H9 (cell line): ENCODE measurements around the gene SRSF6. TPM values are rescaled to one million over a fixed set of nuclear protein-coding genes. Genes with fewer than 3 reads are reported as not detected.
"Not testable (repeated sequence)": the region's sequence is repeated elsewhere in the genome, so short reads cannot be mapped to it uniquely, and the experiment has no call there.

Experiments
- DNase-seq: peaks from one replicate; pipeline ENCODE4 v3.0.0-alpha.2; 2017
- H2AFZ ChIP-seq: one replicate; pipeline ENCODE4 v1.6.1; 2013; ENCODE audit warnings: mild to moderate bottlenecking, low read length, control low read depth, moderate library complexity
- H2AK5ac ChIP-seq: 2 replicates; pipeline ENCODE4 v1.6.1; 2013; ENCODE audit warnings: low read length, control low read depth, mixed read lengths; ENCODE audit not compliant: insufficient read length
- H2BK120ac ChIP-seq: one replicate; pipeline ENCODE4 v1.6.1; 2013; ENCODE audit warnings: low read depth, mild to moderate bottlenecking, low read length, control low read depth, inconsistent platforms; ENCODE audit not compliant: poor library complexity, severe bottlenecking
- H2BK12ac ChIP-seq: 2 replicates; pipeline ENCODE4 v1.6.1; 2013; ENCODE audit warnings: low read length, control low read depth, mixed read lengths, low read depth; ENCODE audit not compliant: insufficient read length
- H2BK15ac ChIP-seq: 2 replicates; pipeline ENCODE4 v1.6.1; 2013; ENCODE audit warnings: low read depth, low read length, control low read depth
- H2BK20ac ChIP-seq: one replicate; pipeline ENCODE4 v1.6.1; 2013; ENCODE audit warnings: low read depth, mild to moderate bottlenecking, low read length, control low read depth, inconsistent platforms; ENCODE audit not compliant: poor library complexity, severe bottlenecking
- H2BK5ac ChIP-seq: 2 replicates; pipeline ENCODE4 v1.6.1; 2013; ENCODE audit warnings: low read length, control low read depth, mixed read lengths; ENCODE audit not compliant: insufficient read length
- H3K14ac ChIP-seq: 2 replicates; pipeline ENCODE4 v1.6.1; 2013; ENCODE audit warnings: low read length, control low read depth; ENCODE audit not compliant: insufficient read depth
- H3K18ac ChIP-seq: 2 replicates; pipeline ENCODE4 v1.6.1; 2013; ENCODE audit warnings: low read depth, mild to moderate bottlenecking, mixed read lengths, low read length, control low read depth; ENCODE audit not compliant: insufficient read length
- H3K23ac ChIP-seq: 2 replicates; pipeline ENCODE4 v1.6.1; 2013; ENCODE audit warnings: low read length, control low read depth, mixed read lengths, low read depth; ENCODE audit not compliant: insufficient read length
- H3K23me2 ChIP-seq: 2 replicates; pipeline ENCODE4 v1.6.1; 2013; ENCODE audit warnings: low read depth, mild to moderate bottlenecking, mixed read lengths, low read length, control low read depth; ENCODE audit not compliant: insufficient read length, poor library complexity, severe bottlenecking
- H3K27ac ChIP-seq: 2 replicates; pipeline ENCODE4 v1.5.1; 2013; ENCODE audit warnings: low read length, control low read depth, mixed read lengths, low read depth; ENCODE audit not compliant: insufficient read length
- H3K27me3 ChIP-seq: 2 replicates; pipeline ENCODE4 v1.6.1; 2013; ENCODE audit warnings: low read length, control low read depth, inconsistent platforms; ENCODE audit not compliant: insufficient read depth
- H3K4ac ChIP-seq: 2 replicates; pipeline ENCODE4 v1.6.1; 2013; ENCODE audit warnings: low read depth, mild to moderate bottlenecking, control low read depth, inconsistent platforms, low read length, moderate library complexity
- H3K4me1 ChIP-seq: 2 replicates; pipeline ENCODE4 v1.6.1; 2013; ENCODE audit warnings: low read length, control low read depth, inconsistent platforms; ENCODE audit not compliant: insufficient read depth
- H3K4me2 ChIP-seq: 2 replicates; pipeline ENCODE4 v1.6.1; 2013; ENCODE audit warnings: low read length, control low read depth, mixed read lengths; ENCODE audit not compliant: insufficient read length, insufficient read depth
- H3K56ac ChIP-seq: 2 replicates; pipeline ENCODE4 v1.6.1; 2013; ENCODE audit warnings: low read depth, mild to moderate bottlenecking, mixed read lengths, low read length, control low read depth; ENCODE audit not compliant: insufficient read length
- H3K79me1 ChIP-seq: 2 replicates; pipeline ENCODE4 v1.6.1; 2013; ENCODE audit warnings: low read depth, mild to moderate bottlenecking, moderate library complexity, low read length, control low read depth, inconsistent platforms; ENCODE audit not compliant: insufficient read depth, poor library complexity, severe bottlenecking
- H3K79me2 ChIP-seq: 2 replicates; pipeline ENCODE4 v1.6.1; 2013; ENCODE audit warnings: low read length, control low read depth, inconsistent platforms; ENCODE audit not compliant: insufficient read depth
- H3K9ac ChIP-seq: 2 replicates; pipeline ENCODE4 v1.6.1; 2013; ENCODE audit warnings: low read length, control low read depth, mixed read lengths; ENCODE audit not compliant: insufficient read length; ENCODE audit errors: extremely low read depth
- H3K9me3 ChIP-seq: one replicate; pipeline ENCODE4 v1.6.1; 2013; ENCODE audit warnings: low read depth, low read length, inconsistent platforms; ENCODE audit not compliant: control insufficient read depth
- H3T11ph ChIP-seq: one replicate; pipeline ENCODE4 v1.6.1; 2013; ENCODE audit warnings: mild to moderate bottlenecking, low read length, control low read depth, inconsistent platforms
- H4K20me1 ChIP-seq: one replicate; pipeline ENCODE4 v1.6.1; 2013; ENCODE audit not compliant: control insufficient read depth, insufficient read length, insufficient read depth
- H4K5ac ChIP-seq: 2 replicates; pipeline ENCODE4 v1.6.1; 2013; ENCODE audit warnings: low read depth, mild to moderate bottlenecking, mixed read lengths, low read length, control low read depth; ENCODE audit not compliant: insufficient read length
- H4K8ac ChIP-seq: replicated peaks from 2 replicates; pipeline ENCODE4 v1.6.1; 2013; ENCODE audit warnings: low read length, control low read depth, mixed read lengths, low read depth; ENCODE audit not compliant: insufficient read length
- H4K91ac ChIP-seq: 2 replicates; pipeline ENCODE4 v1.6.1; 2013; ENCODE audit warnings: low read depth, mild to moderate bottlenecking, moderate library complexity, mixed read lengths, low read length, control low read depth; ENCODE audit not compliant: insufficient read length
- H3K27ac Mint-ChIP-seq, 3 experiments: 2 replicates in 2 of 3; 3 replicates in 1 of 3; pipeline ENCODE4 v1.8.0; 2020 to 2021; ENCODE audit warnings: mixed read lengths in 3 of 3, mild to moderate bottlenecking in 1 of 3, moderate library complexity in 1 of 3
- H3K27me3 Mint-ChIP-seq: 2 replicates; pipeline ENCODE4 v1.8.0; 2021; ENCODE audit warnings: low read depth, mild to moderate bottlenecking, moderate library complexity, mixed read lengths
- H3K36me3 Mint-ChIP-seq, 3 experiments: 2 replicates in 2 of 3; 3 replicates in 1 of 3; pipeline ENCODE4 v1.8.0; 2020 to 2021; ENCODE audit warnings: low read depth in 3 of 3, mixed read lengths in 3 of 3; ENCODE audit not compliant: insufficient read depth in 1 of 3
- H3K4me1 Mint-ChIP-seq, 2 experiments: 2 replicates each; pipeline ENCODE4 v1.8.0; 2020; ENCODE audit warnings: mixed read lengths in 2 of 2
- H3K4me3 Mint-ChIP-seq, 2 experiments: 2 replicates in 1 of 2; 3 replicates in 1 of 2; pipeline ENCODE4 v1.8.0; 2020 to 2021; ENCODE audit warnings: mild to moderate bottlenecking in 2 of 2, mixed read lengths in 2 of 2, moderate library complexity in 1 of 2
- H3K9me3 Mint-ChIP-seq, 2 experiments: 2 replicates in 1 of 2; 3 replicates in 1 of 2; pipeline ENCODE4 v1.8.0; 2020; ENCODE audit warnings: mild to moderate bottlenecking in 2 of 2, mixed read lengths in 2 of 2, moderate library complexity in 1 of 2
- WGBS: extraction: QIAGEN DNeasy Blood & Tissue Kit; methylation state at CpG from one replicate; pipeline ENCODE4 v1.1.7; 2013; ENCODE audit warnings: missing lambda C conversion rate, low lambda C conversion rate, mixed read lengths; ENCODE audit not compliant: insufficient read length; ENCODE audit errors: extremely low coverage; 5-methylcytosine and 5-hydroxymethylcytosine counted together
- total RNA-seq: library from RNA; stranded (reverse); gene quantifications from 2 replicates; pipeline ENCODE4 v1.2.1, GENCODE V29; 2021
- TF ChIP-seq, protein P1 (sequence below): fragments of 200-600 bp; sonication (generic); conservative IDR thresholded peaks from 3 replicates; pipeline ENCODE4 v1.8.0; 2021; ENCODE audit warnings: antibody characterized with exemption, mild to moderate bottlenecking

SRSF6 gene
- total RNA-seq, 1 experiment from 2014 or later = 336 TPM

DNA sequence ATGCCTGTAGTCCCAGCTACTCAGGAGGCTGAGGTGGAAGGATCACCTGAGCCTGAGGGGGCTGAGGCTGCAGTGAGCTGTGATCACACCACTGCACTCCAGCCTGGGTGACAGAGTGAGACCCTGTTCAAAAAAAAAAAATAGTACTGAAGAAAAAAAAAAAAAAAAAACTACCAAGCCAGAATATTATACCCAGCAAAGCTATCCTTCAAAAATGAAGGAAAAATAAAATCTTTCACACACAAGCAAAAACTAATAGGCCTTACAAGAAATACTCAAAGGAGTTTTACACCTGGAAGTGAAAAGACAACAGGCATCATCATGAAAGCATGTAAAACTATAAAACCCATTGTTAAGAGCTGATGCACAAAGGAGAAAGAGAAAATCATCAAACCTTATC, 37.5 kb upstream of the SRSF6 start:
- Histone ChIP-seq H3K14ac (no peak overlapping the region), H2BK15ac (no peak overlapping the region), H3K23ac (no peak overlapping the region), H2AFZ (no peak overlapping the region), H3K56ac (no peak overlapping the region), H3T11ph (no peak overlapping the region), H4K5ac (no peak overlapping the region), H3K79me2 (no peaks in the 10 kb centered on the region), H3K18ac (no peak overlapping the region), H3K4me1 (no peaks in the 10 kb centered on the region), H2BK20ac (no peak overlapping the region), H3K23me2 (no peaks in the 10 kb centered on the region), H2BK12ac (no peak overlapping the region), H3K9ac (no peak overlapping the region), H2BK120ac (no peak overlapping the region), H3K4me2 (no peak overlapping the region), H2BK5ac (no peak overlapping the region), H4K20me1 (no peaks in the 10 kb centered on the region), H3K4ac (no peak overlapping the region), H2AK5ac (no peak overlapping the region), H4K8ac (no peak overlapping the region), H3K27me3 (no peaks in the 10 kb centered on the region), H4K91ac (no peak overlapping the region), H3K79me1 (no peaks in the 10 kb centered on the region), H3K27ac (no peak overlapping the region), H3K9me3 (no peaks in the 10 kb centered on the region)
- TF ChIP-seq, protein P1, sequence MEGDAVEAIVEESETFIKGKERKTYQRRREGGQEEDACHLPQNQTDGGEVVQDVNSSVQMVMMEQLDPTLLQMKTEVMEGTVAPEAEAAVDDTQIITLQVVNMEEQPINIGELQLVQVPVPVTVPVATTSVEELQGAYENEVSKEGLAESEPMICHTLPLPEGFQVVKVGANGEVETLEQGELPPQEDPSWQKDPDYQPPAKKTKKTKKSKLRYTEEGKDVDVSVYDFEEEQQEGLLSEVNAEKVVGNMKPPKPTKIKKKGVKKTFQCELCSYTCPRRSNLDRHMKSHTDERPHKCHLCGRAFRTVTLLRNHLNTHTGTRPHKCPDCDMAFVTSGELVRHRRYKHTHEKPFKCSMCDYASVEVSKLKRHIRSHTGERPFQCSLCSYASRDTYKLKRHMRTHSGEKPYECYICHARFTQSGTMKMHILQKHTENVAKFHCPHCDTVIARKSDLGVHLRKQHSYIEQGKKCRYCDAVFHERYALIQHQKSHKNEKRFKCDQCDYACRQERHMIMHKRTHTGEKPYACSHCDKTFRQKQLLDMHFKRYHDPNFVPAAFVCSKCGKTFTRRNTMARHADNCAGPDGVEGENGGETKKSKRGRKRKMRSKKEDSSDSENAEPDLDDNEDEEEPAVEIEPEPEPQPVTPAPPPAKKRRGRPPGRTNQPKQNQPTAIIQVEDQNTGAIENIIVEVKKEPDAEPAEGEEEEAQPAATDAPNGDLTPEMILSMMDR = no peak
- Mint-ChIP-seq H3K4me3 (no peak overlapping the region), H3K27ac (no peak overlapping the region), H3K27me3 (peaks cover 13% of the 10 kb centered on the region), H3K4me1 (peaks cover 3 to 7% of the 10 kb centered on the region in 2 experiments; a peak in 3 of 4 replicates), H3K9me3 (peaks cover 36 to 40% of the 10 kb centered on the region in 2 experiments), H3K36me3 (peaks cover 11 to 16% (median 11%) of the 10 kb centered on the region in 3 experiments)
- no peak for DNase-seq

DNA sequence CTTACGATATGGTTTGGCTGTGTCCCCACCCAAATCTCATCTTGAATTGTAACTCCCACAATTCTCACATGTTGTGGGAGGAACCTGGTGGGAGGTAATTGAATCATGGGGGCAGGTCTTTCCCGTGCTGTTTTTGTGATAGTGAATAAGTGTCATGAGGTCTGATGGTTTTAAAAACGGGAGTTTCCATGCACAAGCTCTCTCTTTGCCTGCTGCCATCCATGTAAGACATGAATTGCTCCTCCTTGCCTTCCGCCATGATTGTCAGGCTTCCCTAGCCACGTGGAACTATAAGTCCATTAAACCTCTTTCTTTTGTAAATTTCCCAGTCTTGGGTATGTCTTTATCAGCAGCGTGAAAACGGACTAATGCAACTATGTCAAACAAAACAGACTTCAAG, 36.8 kb upstream of the SRSF6 start:
- not testable (repeated sequence) for H3K9me3 ChIP-seq, H3K4me3 Mint-ChIP-seq

More for the DNA sequence above, 36.8 kb upstream of the SRSF6 start:
- Mint-ChIP-seq H3K9me3 (peaks cover 36 to 40% of the 10 kb centered on the region in 2 experiments), H3K36me3 (peaks cover 9 to 16% (median 11%) of the 10 kb centered on the region in 3 experiments), H3K27me3 (peaks cover 13% of the 10 kb centered on the region)
- not testable (repeated sequence) for H3K4me1 ChIP-seq, H2BK5ac ChIP-seq, H2BK15ac ChIP-seq, H3K23me2 ChIP-seq, H2BK12ac ChIP-seq, H3K18ac ChIP-seq, H3K79me2 ChIP-seq, DNase-seq, H4K20me1 ChIP-seq, H3K79me1 ChIP-seq, H3K56ac ChIP-seq, H4K8ac ChIP-seq, H3K4me2 ChIP-seq, H3K23ac ChIP-seq, H3K27ac ChIP-seq, H2AK5ac ChIP-seq, H3K4me1 Mint-ChIP-seq, H3T11ph ChIP-seq, H3K27me3 ChIP-seq, H3K4ac ChIP-seq, H2BK20ac ChIP-seq, H3K9ac ChIP-seq, H4K91ac ChIP-seq, H2BK120ac ChIP-seq, H4K5ac ChIP-seq, H2AFZ ChIP-seq, H3K14ac ChIP-seq, H3K27ac Mint-ChIP-seq
- WGBS = no CpG with 5 or more reads among the region's 7 CpGs
